Skeletal muscle satellite cell (primary cell): ENCODE measurements around the gene SGF29.
"Not testable (repeated sequence)": the region's sequence is repeated elsewhere in the genome, so short reads cannot be mapped to it uniquely, and the experiment has no call there.

ENCODE experiments used
- H3K27me3 ChIP-seq: 2 replicates; pipeline ENCODE4 v1.7.0; 2013; ENCODE audit warnings: low read length; ENCODE audit not compliant: control insufficient read depth, insufficient read depth
- H3K36me3 ChIP-seq: 2 replicates; pipeline ENCODE4 v1.7.0; 2013; ENCODE audit warnings: mild to moderate bottlenecking, control low read depth, low read length; ENCODE audit not compliant: insufficient read depth
- H3K4me1 ChIP-seq: 2 replicates; pipeline ENCODE4 v1.7.0; 2013; ENCODE audit warnings: low read length; ENCODE audit not compliant: control insufficient read depth, insufficient read depth
- H3K4me2 ChIP-seq: 2 replicates; pipeline ENCODE4 v1.7.0; 2013; ENCODE audit warnings: mild to moderate bottlenecking, low read length
- H3K4me3 ChIP-seq: 2 replicates; pipeline ENCODE4 v1.7.0; 2013; ENCODE audit warnings: low read length
- H3K9ac ChIP-seq: 2 replicates; pipeline ENCODE4 v1.7.0; 2013; ENCODE audit warnings: mild to moderate bottlenecking, low read depth, low read length, moderate library complexity
- H3K9me3 ChIP-seq: replicated peaks from 2 replicates; pipeline ENCODE4 v1.7.0; 2013; ENCODE audit warnings: mild to moderate bottlenecking, control low read depth, low read length

Gene SGF29

GRCh38 chr16:28592511-28592910, 38.8 kb downstream of the SGF29 start:
- no peaks in the 10 kb centered on the region for H3K4me1 ChIP-seq
- H3K36me3 ChIP-seq: peaks cover 5% of the 10 kb centered on the region
- no peak overlapping the region for H3K4me2 ChIP-seq
- H3K27me3 ChIP-seq: peaks cover 2% of the 10 kb centered on the region
- no peak overlapping the region for H3K4me3 ChIP-seq
- no peaks in the 10 kb centered on the region for H3K9me3 ChIP-seq
- no peak overlapping the region for H3K9ac ChIP-seq

GRCh38 chr16:28592979-28593553, 39.3 kb downstream of the SGF29 start:
- no peak overlapping the region for H3K4me2 ChIP-seq
- H3K27me3 ChIP-seq: peaks cover 7% of the 10 kb centered on the region
- H3K9me3 ChIP-seq: no peaks in the 10 kb centered on the region
- H3K4me1 ChIP-seq: no peaks in the 10 kb centered on the region
- peaks cover 5% of the 10 kb centered on the region for H3K36me3 ChIP-seq
- H3K4me3 ChIP-seq: no peak overlapping the region
- no peak overlapping the region for H3K9ac ChIP-seq

GRCh38 chr16:28595451-28595850, 41.7 kb downstream of the SGF29 start:
- not testable (repeated sequence) for H3K4me3 ChIP-seq, H3K9ac ChIP-seq, H3K9me3 ChIP-seq, H3K4me2 ChIP-seq, H3K36me3 ChIP-seq, H3K4me1 ChIP-seq, H3K27me3 ChIP-seq

- H3K36me3 ChIP-seq: no peaks in the 10 kb centered on the region
- no peak overlapping the region for H3K9ac ChIP-seq
- H3K4me3 ChIP-seq: no peak overlapping the region
- no peak overlapping the region for H3K4me2 ChIP-seq
- peaks cover 7% of the 10 kb centered on the region for H3K27me3 ChIP-seq
- H3K4me1 ChIP-seq: no peaks in the 10 kb centered on the region
- H3K9me3 ChIP-seq: no peaks in the 10 kb centered on the region
Measured at GRCh38 chr16:28596115-28596630, 42.5 kb downstream of the SGF29 start.

- no peaks in the 10 kb centered on the region for H3K36me3 ChIP-seq
- H3K4me2 ChIP-seq: no peak within 1 kb of the TSS
- no peaks in the 10 kb centered on the region for H3K4me1 ChIP-seq
- H3K9ac ChIP-seq: no peak within 1 kb of the TSS
- no peaks in the 10 kb centered on the region for H3K9me3 ChIP-seq
- peaks cover 7% of the 10 kb centered on the region for H3K27me3 ChIP-seq
- no peak within 1 kb of the TSS for H3K4me3 ChIP-seq
Measured at GRCh38 chr16:28596840-28597691, 43.3 kb downstream of the SGF29 start, which contains the start of gene SULT1A2. Gene SULT1A2 (minus strand): TSS chr16:28597050. CDS start chr16:28595930, 1,120 bp downstream.

- Histone ChIP-seq H3K4me3 (no peak overlapping the region), H3K4me1 (no peaks in the 10 kb centered on the region), H3K9me3 (no peaks in the 10 kb centered on the region), H3K4me2 (no peak overlapping the region), H3K36me3 (no peaks in the 10 kb centered on the region), H3K9ac (no peak overlapping the region), H3K27me3 (peaks cover 10% of the 10 kb centered on the region)
Measured at GRCh38 chr16:28597692-28598261, 44.1 kb downstream of the SGF29 start.

GRCh38 chr16:28599377-28600285, 45.9 kb downstream of the SGF29 start:
- H3K36me3 ChIP-seq, H3K4me3 ChIP-seq, H3K4me2 ChIP-seq, H3K4me1 ChIP-seq, H3K9ac ChIP-seq, H3K9me3 ChIP-seq: not testable (repeated sequence)
- peaks cover 22% of the 10 kb centered on the region for H3K27me3 ChIP-seq

- not testable (repeated sequence) for H3K4me1 ChIP-seq, H3K9ac ChIP-seq, H3K4me2 ChIP-seq, H3K4me3 ChIP-seq, H3K9me3 ChIP-seq, H3K36me3 ChIP-seq
- peaks cover 22% of the 10 kb centered on the region for H3K27me3 ChIP-seq
Measured at GRCh38 chr16:28600965-28601364, 47.2 kb downstream of the SGF29 start.

- H3K9ac ChIP-seq, H3K4me1 ChIP-seq, H3K36me3 ChIP-seq, H3K4me3 ChIP-seq, H3K9me3 ChIP-seq, H3K4me2 ChIP-seq: not testable (repeated sequence)
- peaks cover 22% of the 10 kb centered on the region for H3K27me3 ChIP-seq
Measured at GRCh38 chr16:28601589-28601988, 47.9 kb downstream of the SGF29 start.

GRCh38 chr16:28602062-28602461, 48.3 kb downstream of the SGF29 start:
- H3K4me2 ChIP-seq, H3K4me1 ChIP-seq, H3K9ac ChIP-seq, H3K36me3 ChIP-seq, H3K9me3 ChIP-seq, H3K4me3 ChIP-seq: not testable (repeated sequence)
- peaks cover 22% of the 10 kb centered on the region for H3K27me3 ChIP-seq

- H3K9ac ChIP-seq: no peak overlapping the region
- no peaks in the 10 kb centered on the region for H3K4me1 ChIP-seq
- no peak overlapping the region for H3K4me3 ChIP-seq
- H3K27me3 ChIP-seq: peaks cover 20% of the 10 kb centered on the region
- H3K36me3 ChIP-seq: no peaks in the 10 kb centered on the region
- H3K9me3 ChIP-seq: no peaks in the 10 kb centered on the region
- no peak overlapping the region for H3K4me2 ChIP-seq
Measured at GRCh38 chr16:28602529-28602928, 48.8 kb downstream of the SGF29 start.
